Measurements from ENCODE around the gene ROMO1.
"Not testable (repeated sequence)": the region's sequence is repeated elsewhere in the genome, so short reads cannot be mapped to it uniquely, and the experiment has no call there.

ROMO1 gene

DNA sequence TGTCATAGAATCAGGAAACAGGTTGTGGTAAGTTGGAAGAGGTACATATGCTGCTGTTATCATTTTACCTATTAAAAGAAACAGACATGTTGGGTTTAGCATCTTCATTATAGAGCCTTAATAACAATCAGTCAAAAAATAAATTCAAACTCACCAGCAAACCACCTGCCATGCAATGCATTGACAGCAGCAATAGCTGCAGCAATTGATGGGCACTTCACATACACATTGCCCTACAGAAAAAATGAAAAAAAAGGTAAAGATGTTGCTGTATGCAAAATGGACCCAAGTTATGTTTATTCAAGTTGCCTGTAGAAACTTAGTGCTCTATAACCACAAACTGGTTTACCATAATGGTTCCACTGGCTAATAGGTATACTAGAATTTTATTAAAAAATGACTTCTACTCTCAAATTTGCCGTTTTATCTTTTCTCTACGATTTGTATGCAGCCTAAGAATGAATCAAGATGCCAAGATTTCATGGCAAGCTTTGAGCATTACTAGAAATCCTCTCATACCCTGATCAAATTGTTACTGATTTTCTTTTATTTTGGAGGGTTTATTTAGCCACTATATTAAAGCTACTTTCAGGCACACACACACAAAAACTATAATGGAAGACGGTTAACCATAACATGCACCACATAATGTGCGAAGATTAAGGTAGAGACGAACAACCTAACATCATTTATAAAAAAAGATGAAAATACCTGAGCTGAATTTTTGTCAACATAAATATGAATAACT lies 5.5 kb downstream of the ROMO1 start:
- no peak for DNase-seq (ENCODE audit: low spot score)
- Histone ChIP-seq H3K4me3 (no peak overlapping the region), H3K27ac (no peak overlapping the region)
- TF ChIP-seq, protein P1, sequence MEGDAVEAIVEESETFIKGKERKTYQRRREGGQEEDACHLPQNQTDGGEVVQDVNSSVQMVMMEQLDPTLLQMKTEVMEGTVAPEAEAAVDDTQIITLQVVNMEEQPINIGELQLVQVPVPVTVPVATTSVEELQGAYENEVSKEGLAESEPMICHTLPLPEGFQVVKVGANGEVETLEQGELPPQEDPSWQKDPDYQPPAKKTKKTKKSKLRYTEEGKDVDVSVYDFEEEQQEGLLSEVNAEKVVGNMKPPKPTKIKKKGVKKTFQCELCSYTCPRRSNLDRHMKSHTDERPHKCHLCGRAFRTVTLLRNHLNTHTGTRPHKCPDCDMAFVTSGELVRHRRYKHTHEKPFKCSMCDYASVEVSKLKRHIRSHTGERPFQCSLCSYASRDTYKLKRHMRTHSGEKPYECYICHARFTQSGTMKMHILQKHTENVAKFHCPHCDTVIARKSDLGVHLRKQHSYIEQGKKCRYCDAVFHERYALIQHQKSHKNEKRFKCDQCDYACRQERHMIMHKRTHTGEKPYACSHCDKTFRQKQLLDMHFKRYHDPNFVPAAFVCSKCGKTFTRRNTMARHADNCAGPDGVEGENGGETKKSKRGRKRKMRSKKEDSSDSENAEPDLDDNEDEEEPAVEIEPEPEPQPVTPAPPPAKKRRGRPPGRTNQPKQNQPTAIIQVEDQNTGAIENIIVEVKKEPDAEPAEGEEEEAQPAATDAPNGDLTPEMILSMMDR (IDR thresholded peaks at IDR 0.05), result no peak

DNA sequence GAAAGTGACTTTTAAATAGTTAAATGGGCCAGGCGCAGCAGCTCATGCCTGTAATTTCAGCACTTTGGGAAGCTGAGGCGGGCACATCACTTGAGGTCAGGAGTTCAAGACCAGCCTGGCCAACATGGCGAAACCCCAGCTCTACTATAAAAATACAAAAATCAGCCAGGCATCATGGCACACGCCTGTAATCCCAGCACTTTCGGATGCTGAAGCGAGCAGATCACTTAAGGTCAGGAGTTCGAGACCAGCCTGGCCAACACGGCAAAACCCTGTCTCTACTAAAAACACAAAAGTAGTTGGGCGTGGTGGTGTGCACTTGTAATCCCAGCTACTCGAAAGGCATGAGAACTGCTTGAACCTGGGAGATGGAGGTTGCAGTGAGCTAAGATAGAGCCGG lies 6.7 kb downstream of the ROMO1 start:
- not testable (repeated sequence) for H3K4me3 ChIP-seq; DNase-seq (ENCODE audit: low spot score); H3K27ac ChIP-seq

DNA sequence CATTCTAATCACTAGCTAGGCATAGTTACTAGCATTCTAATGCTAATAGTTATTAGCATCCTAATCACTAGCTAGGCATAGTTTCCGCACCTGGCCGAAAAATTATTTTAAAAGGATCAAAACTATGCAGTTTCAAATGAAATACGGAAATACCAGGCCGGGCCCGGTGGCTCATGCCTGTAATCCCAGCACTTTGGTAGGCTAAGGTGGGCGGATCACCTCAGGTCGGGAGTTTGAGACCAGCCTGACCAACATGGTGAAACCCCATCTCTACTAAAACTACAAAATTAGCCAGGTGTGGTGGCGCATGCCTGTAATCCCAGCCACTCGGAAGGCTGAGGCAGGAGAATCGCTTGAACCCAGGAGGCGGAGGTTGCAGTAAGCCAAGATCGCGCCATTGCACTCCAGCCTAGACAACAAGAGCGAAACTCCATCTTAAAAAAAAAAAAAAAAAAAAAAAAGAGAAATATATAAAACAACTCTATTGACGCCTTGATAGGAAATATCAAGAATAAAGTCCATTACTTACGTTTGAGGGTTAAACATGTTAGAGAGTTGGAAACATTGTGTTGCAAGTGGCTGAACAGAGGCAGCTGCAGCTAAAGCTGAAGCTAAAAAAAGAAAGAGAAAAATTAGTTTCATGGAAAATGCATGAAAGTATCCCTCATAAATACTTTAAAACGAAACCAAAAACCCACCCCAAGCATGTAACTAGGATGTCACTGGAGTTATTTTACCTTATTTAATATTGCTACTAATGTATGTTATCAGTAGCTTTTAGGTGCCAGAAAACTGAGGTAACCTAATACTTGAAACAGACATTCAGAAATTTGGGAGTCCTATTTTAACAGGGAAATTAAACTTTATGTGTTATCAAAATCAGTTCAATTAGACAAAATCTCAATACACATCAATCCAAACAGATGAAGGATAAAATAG lies 7.7 kb downstream of the ROMO1 start:
- not testable (repeated sequence) for H3K4me3 ChIP-seq; H3K27ac ChIP-seq; DNase-seq (ENCODE audit: low spot score)

DNA sequence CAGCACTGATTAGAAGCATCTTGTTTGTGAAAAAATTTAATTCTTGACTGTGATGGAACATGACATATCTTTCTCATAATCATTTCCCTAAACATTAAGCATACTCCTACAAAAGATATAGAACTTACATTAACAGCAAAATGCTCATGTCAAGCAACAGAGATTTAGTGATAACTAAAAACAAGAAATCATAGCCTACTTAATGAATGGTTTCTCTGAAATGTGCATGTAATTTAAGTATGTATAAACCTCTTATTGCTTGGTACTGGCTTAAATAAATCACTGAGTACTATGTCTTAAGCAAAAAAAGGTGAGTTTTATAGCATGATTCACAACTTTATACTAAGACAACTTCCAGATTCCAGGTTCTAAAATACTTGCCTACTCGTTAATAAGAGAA lies 9.3 kb downstream of the ROMO1 start:
- Histone ChIP-seq H3K27ac (no peak overlapping the region), H3K4me3 (no peak overlapping the region)
- DNase-seq (ENCODE audit: low spot score), result no peak
- TF ChIP-seq, protein P1 (IDR thresholded peaks at IDR 0.05), result no peak

DNA sequence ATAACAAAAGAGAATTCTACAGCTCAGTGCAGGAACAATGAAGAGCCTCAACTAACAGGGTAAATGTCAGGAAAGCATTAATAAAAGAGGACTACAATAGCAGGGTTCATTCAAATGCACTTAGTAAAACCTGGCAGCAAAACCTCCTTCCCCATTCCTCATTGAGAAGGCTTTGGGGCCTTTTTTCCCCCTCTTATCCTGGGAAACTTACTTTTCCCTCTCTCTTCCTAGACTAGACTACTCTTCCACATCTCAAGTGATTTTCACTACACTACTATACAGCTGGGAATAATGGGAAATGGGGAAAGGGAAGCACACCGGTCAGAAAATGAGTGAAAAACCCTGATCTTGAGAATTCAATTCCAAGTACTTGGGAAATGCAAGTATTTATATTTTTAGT lies 10.1 kb downstream of the ROMO1 start:
- no peak for DNase-seq (ENCODE audit: low spot score)
- TF ChIP-seq, protein P1 (IDR thresholded peaks at IDR 0.05), result no peak
- Histone ChIP-seq H3K4me3 (no peak overlapping the region), H3K27ac (no peak overlapping the region)

DNA sequence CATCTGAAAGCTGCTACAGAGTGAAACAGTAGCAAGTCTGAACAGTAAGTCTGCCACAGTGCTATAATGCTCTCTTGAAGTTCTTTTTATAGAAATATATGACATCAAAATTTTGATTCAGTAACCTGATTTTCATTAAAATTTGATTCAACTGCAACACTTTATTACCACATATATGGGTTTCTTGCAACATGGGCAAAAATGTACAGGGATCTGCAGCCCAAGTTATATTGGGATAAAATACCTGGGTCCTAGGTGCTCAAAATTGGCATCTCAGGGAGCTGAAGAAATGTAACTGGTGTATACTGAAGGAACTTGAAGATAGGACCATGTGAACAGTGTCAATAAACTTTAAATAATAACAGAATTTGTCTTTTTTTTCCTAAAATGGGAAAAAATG lies 10.8 kb downstream of the ROMO1 start:
- no peak for DNase-seq (ENCODE audit: low spot score)
- no peak overlapping the region for H3K27ac ChIP-seq
- TF ChIP-seq, protein P1 (IDR thresholded peaks at IDR 0.05), result no peak
- no peak overlapping the region for H3K4me3 ChIP-seq

DNA sequence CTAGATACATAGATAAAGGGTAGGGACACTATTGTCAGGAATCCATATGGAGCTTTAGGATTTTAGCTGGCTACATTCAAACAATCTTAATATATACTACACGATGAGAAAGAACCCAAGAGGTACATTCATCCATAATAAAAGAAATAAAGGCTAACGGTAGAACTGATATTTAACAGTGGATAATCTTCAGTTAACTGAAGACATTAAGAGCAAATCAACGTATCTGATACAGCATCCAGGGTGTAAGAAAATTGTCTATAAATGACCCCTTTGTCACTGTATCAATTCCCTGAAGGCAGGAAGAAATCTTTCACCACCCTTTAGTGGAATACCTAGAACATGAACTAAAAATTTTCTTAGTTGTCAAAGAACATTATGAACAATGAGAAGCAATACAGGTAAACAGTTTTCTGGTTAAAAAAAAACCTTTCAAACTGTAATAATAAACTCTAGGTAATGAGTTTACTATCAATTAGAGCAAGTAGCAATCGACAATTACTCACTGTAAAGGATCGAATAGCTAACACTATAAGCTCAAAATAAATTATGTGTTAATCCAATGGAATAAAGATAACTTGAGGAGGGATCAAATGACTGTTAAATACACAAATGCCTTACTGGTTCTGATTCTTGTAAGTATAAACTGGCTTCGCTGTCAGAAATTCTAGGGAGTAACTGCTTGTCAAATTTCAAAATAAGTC lies 11.8 kb downstream of the ROMO1 start:
- Histone ChIP-seq H3K27ac (no peak overlapping the region), H3K4me3 (no peak overlapping the region)
- TF ChIP-seq, protein P1 (IDR thresholded peaks at IDR 0.05), result no peak
- DNase-seq (ENCODE audit: low spot score), result no peak
